ENCODE measurements around the gene ADAMTS2. TPM values are rescaled to one million over a fixed set of nuclear protein-coding genes. Genes with fewer than 3 reads are reported as not detected.
A peak's percentile ranks its signal among the peaks of the same experiment; 100 is the strongest.

ADAMTS2 gene
- total RNA-seq, 4 donors from 2014 or later: 2.3 to 10.6 (median 3.0) TPM

- DNase-seq (ENCODE audit: low spot score in 2 of 2): peak in 1 of 2 donors; percentile 57
- TF ChIP-seq, protein P1, sequence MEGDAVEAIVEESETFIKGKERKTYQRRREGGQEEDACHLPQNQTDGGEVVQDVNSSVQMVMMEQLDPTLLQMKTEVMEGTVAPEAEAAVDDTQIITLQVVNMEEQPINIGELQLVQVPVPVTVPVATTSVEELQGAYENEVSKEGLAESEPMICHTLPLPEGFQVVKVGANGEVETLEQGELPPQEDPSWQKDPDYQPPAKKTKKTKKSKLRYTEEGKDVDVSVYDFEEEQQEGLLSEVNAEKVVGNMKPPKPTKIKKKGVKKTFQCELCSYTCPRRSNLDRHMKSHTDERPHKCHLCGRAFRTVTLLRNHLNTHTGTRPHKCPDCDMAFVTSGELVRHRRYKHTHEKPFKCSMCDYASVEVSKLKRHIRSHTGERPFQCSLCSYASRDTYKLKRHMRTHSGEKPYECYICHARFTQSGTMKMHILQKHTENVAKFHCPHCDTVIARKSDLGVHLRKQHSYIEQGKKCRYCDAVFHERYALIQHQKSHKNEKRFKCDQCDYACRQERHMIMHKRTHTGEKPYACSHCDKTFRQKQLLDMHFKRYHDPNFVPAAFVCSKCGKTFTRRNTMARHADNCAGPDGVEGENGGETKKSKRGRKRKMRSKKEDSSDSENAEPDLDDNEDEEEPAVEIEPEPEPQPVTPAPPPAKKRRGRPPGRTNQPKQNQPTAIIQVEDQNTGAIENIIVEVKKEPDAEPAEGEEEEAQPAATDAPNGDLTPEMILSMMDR (IDR thresholded peaks at IDR 0.05): no peak
- no peak for TF ChIP-seq POLR2A (IDR thresholded peaks at IDR 0.05)
- intact Hi-C loops (cut with DNase I; ENCODE audit: low total_unique reads): no loop called here
- no peak overlapping the region for H3K4me3 ChIP-seq (ENCODE audit: low read depth, poor library complexity, severe bottlenecking)
- WGBS, 2 donors: 84 to 85% methylated on average over 17 of the region's 17 CpGs
Observed at GRCh38 chr5:179377421-179378115, 32.3 kb upstream of the ADAMTS2 start.

DNA sequence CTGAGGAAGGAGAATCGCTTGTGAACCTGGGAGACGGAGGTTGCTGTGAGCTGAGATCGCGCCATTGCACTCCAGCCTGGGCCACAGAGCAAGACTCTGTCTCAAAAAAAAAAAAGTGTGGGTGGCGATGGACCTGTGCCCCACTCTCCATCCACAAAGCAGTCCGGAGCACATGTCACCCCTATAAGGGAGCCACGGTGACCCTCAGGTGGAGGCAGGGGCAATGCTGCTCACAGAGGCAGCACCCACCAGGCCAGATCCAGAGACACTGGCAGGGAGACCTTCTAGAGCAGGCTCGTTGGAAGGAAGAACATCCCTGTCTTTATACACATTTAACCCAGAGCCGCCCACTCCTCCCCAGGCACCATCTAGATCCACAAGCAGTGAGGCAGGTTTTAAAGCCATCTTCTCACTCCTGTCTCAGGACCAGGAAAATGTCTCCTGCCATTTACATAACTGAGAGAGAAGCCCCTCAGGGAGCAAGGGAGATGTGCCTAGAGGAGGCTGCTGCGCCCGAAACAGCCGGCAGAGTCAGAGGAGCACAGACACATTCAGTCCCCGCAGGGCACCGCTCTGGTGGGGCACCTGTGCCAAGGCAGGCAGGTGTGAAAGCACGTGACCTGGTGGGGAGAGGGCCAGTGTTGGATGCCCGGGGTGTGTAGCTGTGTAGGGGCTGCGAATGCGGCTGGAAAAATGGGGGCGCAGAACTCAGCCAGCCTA lies 31.6 kb upstream of the ADAMTS2 start:
- WGBS, 2 donors: 74 to 79% methylated on average over 19 of the region's 19 CpGs

GRCh38 chr5:179375831-179376365 lies 30.6 kb upstream of the ADAMTS2 start:
- WGBS, 2 donors: 66 to 79% methylated on average over 2 of the region's 2 CpGs
- no peak overlapping the region for H3K4me3 ChIP-seq (ENCODE audit: low read depth, poor library complexity, severe bottlenecking)
- TF ChIP-seq, protein P1 (IDR thresholded peaks at IDR 0.05): no peak
- TF ChIP-seq POLR2A (IDR thresholded peaks at IDR 0.05): no peak
- peak in 1 of 2 donors; percentile 28 for DNase-seq (ENCODE audit: low spot score in 2 of 2)
- intact Hi-C loops (cut with DNase I; ENCODE audit: low total_unique reads): no loop called here

More for the DNA sequence above, 31.6 kb upstream of the ADAMTS2 start:
- TF ChIP-seq, protein P1 (IDR thresholded peaks at IDR 0.05): no peak
- no peak for TF ChIP-seq POLR2A (IDR thresholded peaks at IDR 0.05)
- no peak overlapping the region for H3K4me3 ChIP-seq (ENCODE audit: low read depth, poor library complexity, severe bottlenecking)
- DNase-seq (ENCODE audit: low spot score in 2 of 2): peak in 1 of 2 donors; percentile 74
- intact Hi-C loops (cut with DNase I; ENCODE audit: low total_unique reads): no loop called here

- intact Hi-C loops (cut with DNase I; ENCODE audit: low total_unique reads): no loop called here
- H3K4me3 ChIP-seq (ENCODE audit: low read depth, poor library complexity, severe bottlenecking): no peak overlapping the region
- peak in 1 of 2 donors; percentile 72 for DNase-seq (ENCODE audit: low spot score in 2 of 2)
- 81 to 84% methylated on average over 3 of the region's 3 CpGs for WGBS, 2 donors
- TF ChIP-seq POLR2A (IDR thresholded peaks at IDR 0.05): no peak
- TF ChIP-seq, protein P1 (IDR thresholded peaks at IDR 0.05): no peak
Observed at GRCh38 chr5:179375236-179375685, 30.0 kb upstream of the ADAMTS2 start.

DNA sequence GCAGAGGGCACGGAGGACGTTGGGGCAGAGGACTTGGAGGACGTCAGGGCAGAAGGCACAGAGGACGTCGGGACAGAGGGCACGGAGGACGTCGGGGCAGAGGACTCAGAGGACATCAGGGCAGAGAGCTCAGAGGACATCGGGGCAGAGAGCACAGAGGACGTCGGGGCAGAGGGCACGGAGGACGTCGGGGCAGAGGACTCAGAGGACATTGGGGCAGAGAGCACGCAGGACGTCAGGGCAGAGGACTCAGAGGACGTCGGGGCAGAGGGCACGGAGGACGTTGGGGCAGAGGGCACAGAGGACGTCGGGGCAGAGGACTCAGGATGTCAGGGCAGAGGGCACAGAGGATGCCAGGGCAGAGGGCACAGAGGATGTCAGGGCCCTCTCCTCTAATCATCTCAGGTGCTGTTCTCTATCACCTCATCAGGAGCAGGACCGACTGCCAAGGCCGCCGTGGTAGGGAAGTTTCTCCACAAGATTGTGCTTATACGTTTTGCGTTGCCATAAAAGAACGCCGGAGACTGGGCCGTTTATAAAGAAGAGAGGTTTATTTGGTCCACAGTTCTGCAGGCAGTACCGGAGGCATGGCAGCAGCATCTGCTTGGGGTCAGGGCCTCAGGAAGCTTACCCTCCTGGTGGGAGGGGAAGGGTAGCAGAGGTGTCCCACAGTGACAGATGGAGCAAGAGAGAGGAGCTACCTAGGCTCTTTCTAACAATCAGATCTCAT lies 29.4 kb upstream of the ADAMTS2 start:
- peak in 1 of 2 donors; percentile 60 for DNase-seq (ENCODE audit: low spot score in 2 of 2)
- WGBS, 2 donors: 89% methylated on average over 31 of the region's 31 CpGs
- H3K4me3 ChIP-seq (ENCODE audit: low read depth, poor library complexity, severe bottlenecking): no peak overlapping the region
- TF ChIP-seq, protein P1 (IDR thresholded peaks at IDR 0.05): no peak
- no peak for TF ChIP-seq POLR2A (IDR thresholded peaks at IDR 0.05)
- intact Hi-C loops (cut with DNase I; ENCODE audit: low total_unique reads): no loop called here

Measured in lower leg skin (tissue), 4 donors.